ENCODE results near the gene RHEB.

RHEB gene

GRCh38 chr7:151429237-151429559 lies 90.5 kb downstream of the RHEB start:
- no peak for DNase-seq

DNA sequence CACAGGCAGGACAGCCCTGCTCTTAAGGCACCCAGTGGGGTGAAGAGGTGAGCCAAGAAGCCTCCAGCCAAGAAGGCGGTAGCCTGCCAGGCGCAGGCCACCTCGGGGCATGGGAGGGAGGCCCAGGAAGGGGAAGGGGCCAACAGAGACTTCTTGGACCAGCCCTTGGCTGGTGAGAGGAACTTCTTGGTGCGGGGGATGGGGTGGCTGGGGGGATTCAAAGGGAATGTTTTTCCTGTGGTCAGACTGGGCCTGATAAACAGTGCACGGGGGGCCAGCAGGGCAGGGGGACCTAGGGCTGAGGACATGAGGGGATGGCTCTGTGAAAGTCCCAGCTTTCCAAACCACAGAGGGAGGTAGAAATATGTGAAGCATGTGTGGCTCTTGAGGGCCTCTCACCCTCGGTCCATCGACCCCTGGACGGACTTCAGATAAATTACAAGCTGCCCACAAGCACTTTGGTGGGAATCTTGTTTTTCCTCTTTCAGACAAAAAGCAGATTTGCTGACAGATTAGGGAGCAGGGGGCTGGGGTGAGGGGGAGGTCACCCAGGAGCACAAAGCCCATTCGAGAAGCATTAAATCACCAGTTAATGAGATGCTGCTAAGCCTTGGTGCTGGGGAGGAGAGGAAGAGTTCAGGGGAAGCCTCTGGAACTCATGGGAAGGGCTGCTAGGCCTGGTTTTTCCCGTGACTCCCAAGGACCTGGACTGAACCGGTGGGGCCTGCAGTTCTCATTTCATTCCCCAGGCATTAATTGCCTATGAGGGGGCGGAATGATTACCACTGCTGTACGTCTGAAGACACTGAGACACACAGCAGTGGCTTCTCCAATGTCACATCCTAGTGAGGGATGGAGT lies 91.1 kb downstream of the RHEB start:
- DNase-seq = peak; percentile 65

DNA sequence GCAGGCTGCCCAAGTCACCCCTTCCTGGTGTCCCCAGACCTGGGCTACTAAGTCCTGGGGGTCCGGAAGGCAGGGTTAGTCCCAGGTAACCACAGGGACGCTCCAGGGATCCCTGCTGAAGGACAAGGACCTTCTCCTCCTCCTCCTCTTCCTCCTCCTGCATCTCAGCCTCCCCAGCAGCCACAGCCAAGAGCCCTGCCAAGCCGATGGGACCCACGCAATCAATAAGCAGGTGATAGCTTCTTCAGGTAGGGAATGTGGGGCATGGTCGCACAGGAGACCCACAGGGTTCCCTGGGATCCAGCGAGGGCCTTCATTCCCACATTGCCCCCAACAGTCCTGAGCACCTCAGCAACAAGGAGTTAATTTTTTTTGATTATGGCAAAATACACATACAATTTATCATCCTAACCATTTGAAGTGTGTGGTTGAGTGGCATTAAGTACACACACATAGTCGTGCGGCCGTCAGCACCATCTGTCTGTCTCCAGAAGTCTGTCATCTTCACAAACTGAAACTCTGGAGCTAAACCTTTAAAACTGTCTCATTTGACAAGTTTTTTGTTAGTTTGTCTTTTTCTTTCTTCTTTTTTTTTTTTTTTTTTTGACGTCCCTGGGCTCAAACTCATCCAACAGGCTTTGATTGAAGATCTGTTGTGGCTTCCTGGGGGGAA lies 91.9 kb downstream of the RHEB start:
- DNase-seq = no peak

- no peak for DNase-seq
These were observed 92.6 kb downstream of the RHEB start for GRCh38 chr7:151426904-151427704.

DNA sequence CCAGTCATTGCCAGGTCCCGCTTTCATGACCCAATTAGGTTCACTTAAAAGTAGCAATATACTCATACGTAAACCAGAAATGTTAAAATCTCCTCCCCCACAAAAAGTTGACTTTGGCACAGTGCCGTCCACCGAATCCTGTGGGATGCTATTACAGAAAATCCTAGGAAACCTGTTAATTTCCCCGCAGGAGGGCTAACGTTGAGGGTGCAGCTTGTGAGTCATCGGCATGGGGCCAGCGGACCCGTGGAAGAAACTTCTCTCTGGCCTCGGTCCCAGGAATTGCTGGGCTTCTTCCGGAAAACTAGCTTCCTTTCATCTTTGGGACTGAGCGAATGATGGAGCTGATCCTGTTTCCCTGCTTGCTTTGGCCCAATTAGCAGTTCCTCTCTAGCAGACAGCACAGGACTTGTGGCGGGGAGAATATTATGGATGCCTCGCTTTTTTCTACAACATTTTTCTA lies 93.2 kb downstream of the RHEB start:
- peak; percentile 93 for DNase-seq

GRCh38 chr7:151425670-151426440 lies 93.8 kb downstream of the RHEB start:
- peak; percentile 36 for DNase-seq

DNA sequence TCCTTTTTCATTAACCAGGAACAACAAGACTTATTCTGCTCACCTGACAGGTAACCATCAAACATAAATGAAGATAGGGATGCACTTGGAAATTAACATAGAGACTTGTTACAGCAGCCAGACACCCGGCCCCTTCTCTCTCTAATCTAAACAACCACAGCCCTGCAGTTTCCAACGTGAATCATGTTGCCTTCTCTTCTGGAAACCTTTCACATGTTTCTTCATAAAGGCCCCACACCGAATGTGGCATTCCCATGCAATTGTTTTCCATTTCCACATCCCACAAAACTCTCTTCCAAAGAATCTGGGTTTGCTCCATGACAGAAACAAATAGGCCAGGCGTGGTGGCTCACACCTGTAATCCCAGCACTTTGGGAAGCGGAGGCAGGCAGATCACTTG lies 94.9 kb downstream of the RHEB start:
- DNase-seq = peak; percentile 9

GRCh38 chr7:151423936-151424335 lies 95.8 kb downstream of the RHEB start:
- no peak for DNase-seq

DNA sequence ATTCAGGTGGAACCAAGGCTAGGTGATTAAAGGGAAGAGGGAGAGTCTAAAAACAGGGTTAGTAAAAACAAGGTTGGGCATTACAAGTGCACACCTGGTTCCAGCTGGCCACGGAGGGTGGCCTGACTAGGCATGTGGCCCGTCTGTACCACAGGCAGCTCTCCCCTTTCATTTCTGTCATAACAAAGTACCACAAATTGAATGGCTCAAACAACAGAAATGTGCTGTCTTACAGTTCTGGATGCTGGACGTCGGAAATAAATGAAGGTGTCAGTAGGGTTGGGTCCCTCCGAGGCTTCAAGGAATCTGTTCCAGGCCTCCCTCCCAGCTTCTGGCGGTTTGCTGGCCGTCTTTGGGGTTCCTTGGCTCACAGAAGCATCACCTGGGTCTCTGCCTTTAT lies 96.5 kb downstream of the RHEB start:
- DNase-seq = no peak

GRCh38 chr7:151422212-151422611 lies 97.5 kb downstream of the RHEB start:
- no peak for DNase-seq

- no peak for DNase-seq
These were observed 99.6 kb downstream of the RHEB start for GRCh38 chr7:151420144-151420543.

GRCh38 chr7:151416941-151417315 lies 102.8 kb downstream of the RHEB start:
- DNase-seq = no peak

GRCh38 chr7:151416112-151416940 lies 103.4 kb downstream of the RHEB start:
- no peak for DNase-seq
